Hepatocyte (in vitro differentiated cells): ENCODE results near the gene TAS2R4. TPM values are rescaled to one million over a fixed set of nuclear protein-coding genes. Genes with fewer than 3 reads are reported as not detected.

Experiments used
- DNase-seq: peaks from one replicate; pipeline ENCODE4 v3.0.0-alpha.2; 2016; ENCODE audit warnings: low spot score
- H2AFZ ChIP-seq: fragments of 200-600 bp; sonication (generic); 2 replicates; pipeline ENCODE4 v1.6.0; 2016; ENCODE audit warnings: antibody characterized with exemption, mild to moderate bottlenecking
- H3K27ac ChIP-seq: fragments of 200-600 bp; sonication (generic); 2 replicates; pipeline ENCODE4 v1.5.1; 2016; ENCODE audit warnings: mild to moderate bottlenecking
- H3K27me3 ChIP-seq: fragments of 200-600 bp; sonication (generic); 2 replicates; pipeline ENCODE4 v1.6.1; 2016
- H3K36me3 ChIP-seq: fragments of 200-600 bp; sonication (generic); replicated peaks from 2 replicates; pipeline ENCODE4 v1.5.1; 2016; ENCODE audit warnings: low read depth; ENCODE audit not compliant: insufficient read depth
- H3K4me1 ChIP-seq: fragments of 200-600 bp; sonication (generic); 2 replicates; pipeline ENCODE4 v1.5.1; 2016; ENCODE audit warnings: mild to moderate bottlenecking, moderate library complexity; ENCODE audit not compliant: insufficient read depth
- H3K4me2 ChIP-seq: fragments of 200-600 bp; sonication (generic); 2 replicates; pipeline ENCODE4 v1.6.0; 2016
- H3K4me3 ChIP-seq: fragments of 200-600 bp; sonication (generic); 2 replicates; pipeline ENCODE4 v1.5.1; 2016; ENCODE audit warnings: mild to moderate bottlenecking
- H3K79me2 ChIP-seq: fragments of 200-600 bp; sonication (generic); 2 replicates; pipeline ENCODE4 v1.6.0; 2017; ENCODE audit warnings: mild to moderate bottlenecking
- H3K9me2 ChIP-seq: fragments of 200-600 bp; sonication (generic); replicated peaks from 2 replicates; pipeline ENCODE4 v1.6.0; 2017; ENCODE audit warnings: mild to moderate bottlenecking; ENCODE audit not compliant: insufficient read depth
- H3K9me3 ChIP-seq: fragments of 200-600 bp; sonication (generic); 2 replicates; pipeline ENCODE4 v1.5.1; 2016; ENCODE audit warnings: low read depth, mild to moderate bottlenecking
- H4K20me1 ChIP-seq: fragments of 200-600 bp; sonication (generic); 2 replicates; pipeline ENCODE4 v1.6.0; 2016; ENCODE audit warnings: mild to moderate bottlenecking; ENCODE audit not compliant: insufficient read depth, poor library complexity, severe bottlenecking
- EZH2 ChIP-seq: fragments of 200-600 bp; sonication (generic); IDR thresholded peaks from 2 replicates; pipeline ENCODE4 v1.6.1; 2016; ENCODE audit warnings: antibody characterized with exemption, mild to moderate bottlenecking, borderline replicate concordance
- EZH2phosphoT487 ChIP-seq: fragments of 200-600 bp; sonication (generic); IDR thresholded peaks from one replicate; pipeline ENCODE4 v1.6.1; 2018; ENCODE audit warnings: antibody characterized with exemption, mild to moderate bottlenecking, low read depth, moderate library complexity; ENCODE audit not compliant: unreplicated experiment, severe bottlenecking
- WGBS: methylation state at CpG from one replicate; pipeline ENCODE4 v1.1.6; 2016; ENCODE audit warnings: low lambda C conversion rate; ENCODE audit errors: missing lambda C conversion rate; 5-methylcytosine and 5-hydroxymethylcytosine counted together
- polyA plus RNA-seq: library from polyadenylated mRNA; unstranded; fragments of >200 nt; fragmentation: Nextera tagmentation; extraction: Ambion mirVana; gene quantifications from 2 replicates; pipeline ENCODE4 v1.2.1, GENCODE V29; 2016
- total RNA-seq: library from RNA; depleted of rRNA; stranded (reverse); fragments of >200 nt; gene quantifications from 2 replicates; pipeline ENCODE4 v1.2.3, GENCODE V29; 2014
- TF ChIP-seq, protein P1 (sequence below): fragments of 200-600 bp; sonication (generic); IDR thresholded peaks from 2 replicates; pipeline ENCODE4 v1.5.1; 2016; ENCODE audit warnings: antibody characterized with exemption, mild to moderate bottlenecking; ENCODE audit not compliant: poor library complexity

Gene TAS2R4
- total and polyA plus RNA-seq, 2 experiments from 2014 or later, result 2.6 TPM; not detected in 1

GRCh38 chr7:141737118-141737835, 39.2 kb upstream of the TAS2R4 start:
- no peaks in the 10 kb centered on the region for H4K20me1 ChIP-seq
- peaks cover 32% of the 10 kb centered on the region for H3K79me2 ChIP-seq
- H3K36me3 ChIP-seq, result no peaks in the 10 kb centered on the region
- TF ChIP-seq EZH2phosphoT487, result no peak
- TF ChIP-seq, protein P1, sequence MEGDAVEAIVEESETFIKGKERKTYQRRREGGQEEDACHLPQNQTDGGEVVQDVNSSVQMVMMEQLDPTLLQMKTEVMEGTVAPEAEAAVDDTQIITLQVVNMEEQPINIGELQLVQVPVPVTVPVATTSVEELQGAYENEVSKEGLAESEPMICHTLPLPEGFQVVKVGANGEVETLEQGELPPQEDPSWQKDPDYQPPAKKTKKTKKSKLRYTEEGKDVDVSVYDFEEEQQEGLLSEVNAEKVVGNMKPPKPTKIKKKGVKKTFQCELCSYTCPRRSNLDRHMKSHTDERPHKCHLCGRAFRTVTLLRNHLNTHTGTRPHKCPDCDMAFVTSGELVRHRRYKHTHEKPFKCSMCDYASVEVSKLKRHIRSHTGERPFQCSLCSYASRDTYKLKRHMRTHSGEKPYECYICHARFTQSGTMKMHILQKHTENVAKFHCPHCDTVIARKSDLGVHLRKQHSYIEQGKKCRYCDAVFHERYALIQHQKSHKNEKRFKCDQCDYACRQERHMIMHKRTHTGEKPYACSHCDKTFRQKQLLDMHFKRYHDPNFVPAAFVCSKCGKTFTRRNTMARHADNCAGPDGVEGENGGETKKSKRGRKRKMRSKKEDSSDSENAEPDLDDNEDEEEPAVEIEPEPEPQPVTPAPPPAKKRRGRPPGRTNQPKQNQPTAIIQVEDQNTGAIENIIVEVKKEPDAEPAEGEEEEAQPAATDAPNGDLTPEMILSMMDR, result no peak
- no peak for TF ChIP-seq EZH2
- peak overlapping the region; percentile 39 for H3K4me3 ChIP-seq
- H3K9me3 ChIP-seq, result no peaks in the 10 kb centered on the region
- peaks cover 8% of the 10 kb centered on the region for H3K4me1 ChIP-seq
- peak overlapping the region; percentile 82 for H3K27ac ChIP-seq
- H3K27me3 ChIP-seq, result no peaks in the 10 kb centered on the region
- WGBS, result 76% methylated on average over 10 of the region's 11 CpGs
- peak overlapping the region; percentile 84 for H2AFZ ChIP-seq
- H3K4me2 ChIP-seq, result peak overlapping the region; percentile 77
- peak; percentile 34 for DNase-seq
- no peaks in the 10 kb centered on the region for H3K9me2 ChIP-seq

DNA sequence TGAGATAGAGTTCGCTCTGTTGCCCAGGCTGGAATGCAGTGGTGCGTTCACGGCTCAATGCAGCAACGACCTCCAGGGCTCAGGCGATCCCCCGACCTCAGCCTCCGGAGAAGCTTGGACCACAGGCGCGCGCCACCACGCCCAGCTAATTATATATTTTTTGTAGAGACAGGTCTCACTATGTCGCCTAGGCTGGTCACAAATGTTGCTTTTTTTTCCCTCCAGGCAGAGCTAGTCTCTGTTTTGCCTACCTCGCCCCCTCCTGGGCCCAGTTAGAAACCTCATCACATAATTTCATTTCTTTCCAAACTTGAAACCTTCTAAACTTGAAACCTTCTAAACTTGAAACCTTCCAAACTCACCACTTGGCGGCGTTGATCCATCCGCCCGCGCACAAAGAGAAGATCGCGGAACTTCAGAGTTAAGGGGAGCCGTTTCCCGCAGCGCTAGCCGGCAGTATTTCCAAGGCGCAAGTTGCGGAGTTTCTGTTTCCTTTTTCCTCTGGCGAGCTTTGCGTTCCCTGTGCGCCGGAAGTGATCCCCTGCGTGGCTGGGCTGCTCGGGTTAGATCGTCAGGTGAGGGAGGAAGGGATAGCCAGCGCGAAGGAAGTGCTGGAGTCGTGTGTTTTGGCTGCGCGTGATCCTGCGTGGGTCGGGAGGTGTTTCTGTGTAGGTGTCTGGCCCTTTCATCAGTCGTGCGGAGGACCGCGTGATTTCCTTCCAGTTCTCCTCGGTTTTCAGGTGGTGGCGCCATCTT, 38.5 kb upstream of the TAS2R4 start, which contains the start of gene SSBP1:
Gene SSBP1, plus strand, starts transcription at position 523 of the 756 bp plus-strand sequence. CDS start 809 bp downstream, outside the sequence.
- Histone ChIP-seq H3K4me3 (peak within 1 kb of the TSS; percentile 48), H3K9me2 (no peaks in the 10 kb centered on the region), H3K79me2 (peaks cover 32% of the 10 kb centered on the region), H3K36me3 (no peaks in the 10 kb centered on the region), H3K27me3 (no peaks in the 10 kb centered on the region), H3K9me3 (no peaks in the 10 kb centered on the region), H3K27ac (peak within 1 kb of the TSS; percentile 83), H3K4me2 (peak within 1 kb of the TSS; percentile 82), H4K20me1 (no peaks in the 10 kb centered on the region), H3K4me1 (peaks cover 8% of the 10 kb centered on the region), H2AFZ (peak within 1 kb of the TSS; percentile 84)
- DNase-seq, result peak; percentile 96
- 4% methylated on average over 46 of the region's 46 CpGs for WGBS
- no peak for TF ChIP-seq EZH2
- TF ChIP-seq, protein P1, result peak; percentile 94

DNA sequence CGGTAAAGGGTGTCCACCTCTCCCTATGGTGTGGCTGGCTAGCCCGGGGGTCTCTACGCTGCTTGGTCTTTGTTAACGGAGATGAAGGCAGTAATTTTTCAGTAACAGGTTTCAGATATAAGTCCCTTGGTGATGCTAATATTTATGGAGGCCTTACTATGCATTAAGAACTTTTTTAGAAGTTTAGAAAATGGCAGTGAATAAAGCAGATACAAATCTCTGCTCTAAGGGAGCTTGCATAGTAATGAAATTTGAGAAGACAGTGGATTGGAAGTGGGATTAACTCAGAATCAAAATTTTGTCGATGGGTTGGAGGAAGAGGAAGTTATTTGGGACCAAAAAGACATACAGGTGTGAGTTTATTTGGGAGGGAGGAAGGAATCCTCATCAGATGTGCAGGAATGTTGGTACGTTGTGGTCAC, 37.9 kb upstream of the TAS2R4 start:
- Histone ChIP-seq H2AFZ (peak overlapping the region; percentile 72), H3K36me3 (no peaks in the 10 kb centered on the region), H3K27ac (peak overlapping the region; percentile 83), H3K9me2 (no peaks in the 10 kb centered on the region), H3K27me3 (no peaks in the 10 kb centered on the region), H3K9me3 (no peaks in the 10 kb centered on the region), H3K4me2 (peak overlapping the region; percentile 82), H3K79me2 (peaks cover 34% of the 10 kb centered on the region), H3K4me1 (peaks cover 8% of the 10 kb centered on the region), H4K20me1 (no peaks in the 10 kb centered on the region), H3K4me3 (peak overlapping the region; percentile 48)
- TF ChIP-seq, protein P1, result no peak
- TF ChIP-seq EZH2 (no peak), EZH2phosphoT487 (no peak)
- DNase-seq, result no peak
- WGBS, result 3% methylated on average over 6 of the region's 6 CpGs
